Measurements from ENCODE around the gene HOXD11. TPM values are rescaled to one million over a fixed set of nuclear protein-coding genes. Genes with fewer than 3 reads are reported as not detected.

Gene HOXD11
- total RNA-seq, 2 donors from 2014 or later: 0.25 to 1.6 TPM

- Histone ChIP-seq H3K36me3 (no peaks in the 10 kb centered on the region), H3K27me3 (peaks cover 98% of the 10 kb centered on the region), H3K4me1 (peaks cover 10% of the 10 kb centered on the region), H3K9me3 (no peaks in the 10 kb centered on the region), H3K9ac (ENCODE audit: low read depth in 2 of 2, low read length in 2 of 2) (no peak overlapping the region), H3K27ac (no peak overlapping the region), H3K4me3 (no peak overlapping the region)
- DNase-seq: peak; percentile 16
- no peak for TF ChIP-seq CTCF (IDR thresholded peaks at IDR 0.05)
- intact Hi-C loops (cut with DNase I): no loop called here
Measured at GRCh38 chr2:176082824-176083751, 24.0 kb upstream of the HOXD11 start.

GRCh38 chr2:176083796-176084261, 23.3 kb upstream of the HOXD11 start, which contains the start of gene EVX2:
EVX2 (minus strand) TSS chr2:176083962; CDS start chr2:176083776, 186 bp downstream.
- intact Hi-C loops (cut with DNase I): no loop called here
- H3K27me3 ChIP-seq: peaks cover 98% of the 10 kb centered on the region
- no peak within 1 kb of the TSS for H3K9ac ChIP-seq (ENCODE audit: low read depth in 2 of 2, low read length in 2 of 2)
- TF ChIP-seq CTCF (IDR thresholded peaks at IDR 0.05): no peak
- peaks cover 11% of the 10 kb centered on the region for H3K4me1 ChIP-seq
- no peak within 1 kb of the TSS for H3K27ac ChIP-seq
- no peaks in the 10 kb centered on the region for H3K9me3 ChIP-seq
- H3K36me3 ChIP-seq: no peaks in the 10 kb centered on the region
- H3K4me3 ChIP-seq: no peak within 1 kb of the TSS
- DNase-seq: no peak

GRCh38 chr2:176084611-176085119, 22.4 kb upstream of the HOXD11 start:
- H3K27ac ChIP-seq: no peak overlapping the region
- H3K36me3 ChIP-seq: no peaks in the 10 kb centered on the region
- intact Hi-C loops (cut with DNase I): loop anchor here (5.0 kb wide), 2 partner anchors 397 to 832 kb away; no protein-coding TSS in a partner anchor
- no peak for TF ChIP-seq CTCF (IDR thresholded peaks at IDR 0.05)
- no peak overlapping the region for H3K9ac ChIP-seq (ENCODE audit: low read depth in 2 of 2, low read length in 2 of 2)
- peaks cover 11% of the 10 kb centered on the region for H3K4me1 ChIP-seq
- no peak for DNase-seq
- no peak overlapping the region for H3K4me3 ChIP-seq
- H3K27me3 ChIP-seq: peaks cover 98% of the 10 kb centered on the region
- no peaks in the 10 kb centered on the region for H3K9me3 ChIP-seq

GRCh38 chr2:176085120-176085788, 21.8 kb upstream of the HOXD11 start:
- H3K4me1 ChIP-seq: peaks cover 11% of the 10 kb centered on the region
- no peak overlapping the region for H3K27ac ChIP-seq
- H3K9ac ChIP-seq (ENCODE audit: low read depth in 2 of 2, low read length in 2 of 2): no peak overlapping the region
- H3K36me3 ChIP-seq: no peaks in the 10 kb centered on the region
- TF ChIP-seq CTCF (IDR thresholded peaks at IDR 0.05): no peak
- no peak overlapping the region for H3K4me3 ChIP-seq
- H3K9me3 ChIP-seq: no peaks in the 10 kb centered on the region
- H3K27me3 ChIP-seq: peaks cover 100% of the 10 kb centered on the region
- DNase-seq: peak; percentile 17
- intact Hi-C loops (cut with DNase I): loop anchor here (5.0 kb wide), 2 partner anchors 398 to 833 kb away; no protein-coding TSS in a partner anchor

All from colonic mucosa (tissue), 4 donors.